ENCODE measurements around the gene ZNF141.
"Not testable (repeated sequence)": the region's sequence is repeated elsewhere in the genome, so short reads cannot be mapped to it uniquely, and the experiment has no call there.

The ZNF141 gene

GRCh38 chr4:385934-386707 is 48.5 kb downstream of the ZNF141 start:
- no peak for DNase-seq (ENCODE audit: low read depth)

- no peak for DNase-seq (ENCODE audit: low read depth)
Measured at GRCh38 chr4:386708-387105, 49.1 kb downstream of the ZNF141 start.

GRCh38 chr4:404006-404405 is 66.4 kb downstream of the ZNF141 start:
- DNase-seq (ENCODE audit: low read depth), result no peak

- DNase-seq (ENCODE audit: low read depth), result not testable (repeated sequence)
Measured at GRCh38 chr4:408321-408720, 70.7 kb downstream of the ZNF141 start.

- DNase-seq (ENCODE audit: low read depth), result no peak
Measured at GRCh38 chr4:422587-422986, 85.0 kb downstream of the ZNF141 start.
